B cell (primary cell): Measurements from ENCODE around the gene MEN1.

ENCODE experiments used
- CTCF ChIP-seq: fragments of 200-600 bp; IDR thresholded peaks from one replicate; pipeline ENCODE4 v1.8.0; 2022; ENCODE audit warnings: antibody characterized with exemption, mild to moderate bottlenecking
- EZH2 ChIP-seq: IDR thresholded peaks from 2 replicates; pipeline ENCODE4 v1.6.1; 2012; ENCODE audit warnings: borderline replicate concordance, low read depth, mild to moderate bottlenecking, moderate library complexity, low read length; ENCODE audit not compliant: insufficient read depth, poor library complexity, severe bottlenecking

- TF ChIP-seq EZH2 (no peak), CTCF (no peak)
Observed at GRCh38 chr11:64776875-64777274, 33.5 kb downstream of the MEN1 start.
